ENCODE measurements around the gene GSTM4.

- TF ChIP-seq POLR2A (IDR thresholded peaks at IDR 0.05) = no peak
- TF ChIP-seq CTCF (IDR thresholded peaks at IDR 0.05) = no peak
These were observed 20.1 kb upstream of the GSTM4 start for GRCh38 chr1:109635862-109636200.

Measured in body of pancreas (tissue), 4 donors.